Measurements from ENCODE around the gene RHOT2.

DNA sequence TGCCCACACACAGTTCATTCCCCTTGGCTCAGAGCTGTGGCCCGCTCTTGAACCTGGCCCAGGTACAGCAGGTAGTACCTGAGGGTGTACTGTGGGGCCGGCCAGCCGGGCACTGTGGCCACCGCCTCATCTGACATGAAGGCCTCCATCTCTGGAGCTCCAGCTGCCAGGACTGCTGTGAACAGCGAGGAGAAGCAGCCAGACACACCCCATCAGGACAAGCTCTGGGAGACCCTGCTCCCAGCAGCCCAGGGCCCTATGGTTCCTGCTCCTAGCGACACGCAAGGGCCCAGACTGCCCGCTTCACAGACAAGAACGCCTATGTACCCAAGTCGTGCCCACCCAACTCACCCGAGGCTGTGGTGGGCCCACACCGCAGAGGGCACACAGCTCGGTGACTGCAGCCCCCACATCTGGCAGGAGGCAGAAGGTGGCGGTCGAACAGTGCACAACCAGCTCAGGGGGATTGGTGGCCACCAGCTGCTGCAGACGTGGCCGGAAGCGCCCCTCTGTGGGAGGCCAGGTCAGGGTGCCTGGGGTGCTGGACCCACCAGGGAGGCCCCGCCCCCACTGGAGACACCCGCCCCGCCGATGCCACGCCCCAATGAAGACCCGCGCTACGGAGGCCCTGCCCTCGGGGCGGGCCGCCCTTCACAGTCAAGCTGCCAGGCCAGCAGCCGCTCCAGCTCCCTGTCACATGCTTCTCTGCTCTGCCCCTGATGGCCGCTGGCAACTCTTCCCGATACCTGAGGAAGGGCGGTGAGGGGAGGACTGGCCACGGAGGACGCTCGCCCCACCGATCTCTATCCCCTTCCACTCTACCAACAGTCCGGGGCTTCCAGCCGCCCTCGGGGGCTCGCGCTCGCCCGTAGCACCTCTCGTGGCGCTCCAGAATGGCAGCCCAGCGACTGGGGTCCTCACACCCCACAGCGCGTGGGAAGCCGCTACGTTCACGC, 11.2 kb downstream of the RHOT2 start:
- TF ChIP-seq POLR2A (IDR thresholded peaks at IDR 0.05; ENCODE audit: low read depth, low read length): no peak
- TF ChIP-seq POLR2AphosphoS5 (IDR thresholded peaks at IDR 0.05; ENCODE audit: low read depth, low read length): no peak
- TF ChIP-seq TAF1 (IDR thresholded peaks at IDR 0.05; ENCODE audit: low read depth, low read length): no peak
- TF ChIP-seq PAX5 (IDR thresholded peaks at IDR 0.05; ENCODE audit: insufficient read depth, low read length, severe bottlenecking): no peak
- TF ChIP-seq SPI1 (IDR thresholded peaks at IDR 0.05; ENCODE audit: low read depth, low read length): no peak

All from GM12891 (cell line).